ENCODE measurements around the gene NGEF.

Gene NGEF

GRCh38 chr2:233035426-233036161, 22.5 kb upstream of the NGEF start:
- no peak for DNase-seq (ENCODE audit: low read depth)
- H3K4me3 ChIP-seq (ENCODE audit: low read length): no peak overlapping the region
- TF ChIP-seq CTCF (conservative IDR thresholded peaks at IDR 0.05; ENCODE audit: low read depth, low read length): no peak

GRCh38 chr2:233034091-233034882, 21.2 kb upstream of the NGEF start:
- no peak for TF ChIP-seq CTCF (conservative IDR thresholded peaks at IDR 0.05; ENCODE audit: low read depth, low read length)
- no peak overlapping the region for H3K4me3 ChIP-seq (ENCODE audit: low read length)
- no peak for DNase-seq (ENCODE audit: low read depth)

- H3K4me3 ChIP-seq (ENCODE audit: low read length): no peak overlapping the region
- TF ChIP-seq CTCF (conservative IDR thresholded peaks at IDR 0.05; ENCODE audit: low read depth, low read length): no peak
- DNase-seq (ENCODE audit: low read depth): no peak
Measured at GRCh38 chr2:233033672-233034071, 20.6 kb upstream of the NGEF start.

GRCh38 chr2:233032551-233033320, 19.7 kb upstream of the NGEF start, which contains the start of gene NEU2:
NEU2 (plus strand) TSS chr2:233032672; CDS start chr2:233032672, 0 bp downstream.
- no peak for TF ChIP-seq CTCF (conservative IDR thresholded peaks at IDR 0.05; ENCODE audit: low read depth, low read length)
- H3K4me3 ChIP-seq (ENCODE audit: low read length): no peak within 1 kb of the TSS
- no peak for DNase-seq (ENCODE audit: low read depth)

- no peak for DNase-seq (ENCODE audit: low read depth)
- no peak overlapping the region for H3K4me3 ChIP-seq (ENCODE audit: low read length)
- TF ChIP-seq CTCF (conservative IDR thresholded peaks at IDR 0.05; ENCODE audit: low read depth, low read length): no peak
Measured at GRCh38 chr2:233031556-233032500, 18.8 kb upstream of the NGEF start.

- no peak for TF ChIP-seq CTCF (conservative IDR thresholded peaks at IDR 0.05; ENCODE audit: low read depth, low read length)
- DNase-seq (ENCODE audit: low read depth): no peak
- H3K4me3 ChIP-seq (ENCODE audit: low read length): no peak overlapping the region
Measured at GRCh38 chr2:233029321-233029720, 16.3 kb upstream of the NGEF start.
